Peyer's patch (tissue), 4 donors: ENCODE results near the gene MYO15A.

Experiments used
- CTCF ChIP-seq, 6 experiments: fragments of 450-650 bp in 4 of 6; fragments of 200-600 bp in 2 of 6; sonication (generic) in 1 of 6; IDR thresholded peaks; one replicate each; pipeline ENCODE4 v1.5.1; 2017 to 2019; ENCODE audit warnings: antibody characterized with exemption in 6 of 6, mild to moderate bottlenecking in 3 of 6, moderate library complexity in 1 of 6
- POLR2A ChIP-seq, 2 donors: fragments of 450-650 bp; IDR thresholded peaks; one replicate each; pipeline ENCODE4 v1.5.1; 2017; ENCODE audit warnings: antibody characterized with exemption in 2 of 2, mild to moderate bottlenecking in 2 of 2, moderate library complexity in 2 of 2

- TF ChIP-seq CTCF (IDR thresholded peaks at IDR 0.05) (no peak), POLR2A (IDR thresholded peaks at IDR 0.05) (no peak)
Measured at GRCh38 chr17:18094409-18094807, 14.1 kb upstream of the MYO15A start.
